COLO668 (cell line): ENCODE measurements around the gene HNF1A.
A peak's percentile ranks its signal among the peaks of the same experiment; 100 is the strongest.

ENCODE experiments used
- DNase-seq: peaks from one replicate; lab custom pipeline; 2025; ENCODE audit not compliant: unreplicated experiment; lab: John Stamatoyannopoulos, UW

Gene HNF1A

DNA sequence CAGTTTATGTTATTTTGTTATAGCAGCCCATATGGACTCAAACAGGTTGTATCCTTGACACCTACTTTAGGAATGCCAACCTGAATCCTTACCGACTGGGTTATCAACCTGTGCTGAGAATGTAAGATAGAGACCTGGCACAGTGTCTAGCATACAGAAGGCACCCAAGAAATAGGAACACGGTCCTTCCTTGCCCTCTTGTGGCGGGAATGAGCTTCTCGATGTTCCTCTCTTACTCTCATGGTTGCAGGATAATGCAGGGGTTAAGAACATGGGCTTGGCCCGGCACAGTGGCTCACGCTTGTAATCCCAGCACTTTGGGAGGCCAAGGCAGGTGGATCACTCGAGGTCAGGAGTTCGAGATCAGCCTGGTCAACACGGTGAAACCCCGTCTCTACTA, 31.4 kb downstream of the HNF1A start:
- peak; percentile 56 for DNase-seq

DNA sequence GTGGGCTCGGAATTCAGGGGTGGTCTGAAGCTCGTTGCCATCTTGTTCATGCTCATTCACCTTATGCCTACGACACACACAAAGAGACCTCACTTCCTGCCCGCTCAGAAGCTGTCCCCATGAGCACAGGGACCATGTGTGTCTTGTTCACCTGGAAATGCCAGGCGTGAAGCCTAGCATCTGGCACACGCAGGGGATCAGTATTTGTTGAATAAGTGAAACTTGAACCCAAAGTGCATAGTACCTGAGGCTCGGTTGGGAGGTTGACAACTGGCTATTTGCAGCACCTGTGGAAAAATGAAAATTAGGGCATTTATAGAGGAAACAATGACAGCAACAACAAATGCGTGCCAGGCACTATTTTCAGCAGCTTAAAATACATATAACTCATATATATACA, 32.5 kb downstream of the HNF1A start:
- DNase-seq: no peak

DNA sequence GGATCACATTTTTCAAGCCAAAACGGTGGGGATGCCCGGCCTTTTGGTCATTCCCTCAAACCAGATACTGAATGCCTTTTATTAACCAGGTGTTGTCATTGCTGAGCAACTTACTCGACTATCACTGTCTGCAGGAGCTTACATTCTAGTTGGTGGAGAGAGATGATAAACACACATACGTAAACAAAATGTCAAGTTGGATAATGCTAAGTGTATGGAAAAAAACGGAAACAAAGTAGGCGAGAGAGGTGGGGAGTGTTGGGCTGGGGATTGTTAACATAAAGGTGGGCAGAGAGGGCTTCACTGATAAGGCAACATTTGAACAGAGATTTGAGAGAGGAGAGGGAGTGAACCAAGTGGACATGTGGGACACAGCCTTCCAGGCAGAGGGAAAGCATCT, 33.5 kb downstream of the HNF1A start:
- no peak for DNase-seq

DNA sequence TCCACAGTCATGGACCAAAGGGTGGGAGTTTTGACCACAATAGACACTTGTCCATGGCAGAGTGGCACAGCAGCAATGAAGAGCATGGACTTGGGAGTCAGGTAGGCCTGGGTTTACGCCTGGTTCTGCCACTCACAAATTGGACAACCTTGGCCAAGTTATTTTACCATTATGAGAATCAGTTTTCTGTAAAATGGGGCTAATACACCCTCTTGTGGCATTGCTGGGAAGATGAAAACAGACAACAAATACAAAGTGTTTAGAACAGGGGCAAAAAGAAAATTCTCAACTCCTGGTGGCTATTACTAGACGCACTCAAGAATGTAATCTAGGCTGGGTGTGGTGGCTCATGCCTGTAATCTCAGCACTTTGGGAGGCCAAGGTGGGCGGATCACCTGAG, 35.4 kb downstream of the HNF1A start:
- no peak for DNase-seq

DNA sequence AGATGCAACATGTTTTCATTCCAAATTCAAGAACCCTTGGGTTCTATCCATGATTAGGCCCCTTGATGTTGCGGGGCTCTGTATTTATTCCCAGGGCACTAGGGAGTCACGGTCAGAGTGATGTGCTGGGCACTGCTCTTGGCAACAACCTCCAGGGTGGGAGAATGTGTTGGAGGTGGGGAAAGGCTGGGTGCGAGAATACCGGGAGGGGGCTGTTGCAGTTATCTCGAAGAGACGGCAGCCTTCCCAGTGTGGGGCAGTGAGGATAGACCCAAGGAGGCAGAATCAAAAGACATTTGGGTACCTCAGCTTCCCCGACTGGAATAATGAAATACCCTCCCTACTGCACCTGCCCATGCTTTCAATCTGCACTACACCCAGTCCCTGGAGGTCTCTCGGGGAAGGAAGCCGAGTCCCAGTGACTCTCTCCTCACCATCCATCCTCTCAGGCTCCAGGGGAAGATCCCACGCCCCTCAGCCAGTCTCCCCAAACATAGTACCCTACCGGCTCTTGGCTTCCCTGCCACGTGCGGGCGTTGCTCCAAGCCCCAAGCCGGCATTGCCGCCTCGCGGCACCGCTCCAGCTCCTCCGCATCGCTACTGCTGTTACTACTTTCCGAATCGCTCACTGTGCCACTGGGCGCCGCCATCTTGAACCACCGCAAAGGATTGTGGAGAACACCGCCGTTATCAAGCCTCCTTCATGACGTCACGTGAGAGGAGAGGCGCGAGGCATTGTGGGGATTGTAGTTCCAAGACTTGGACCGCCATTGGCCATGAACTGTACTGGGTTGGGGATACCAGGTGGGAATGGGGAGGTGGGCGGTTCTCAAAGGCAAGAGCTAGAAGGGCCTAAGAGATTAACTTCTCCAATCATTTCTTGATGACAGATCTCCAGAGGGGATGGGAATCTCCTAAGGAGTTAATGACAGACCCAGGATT, 37.8 kb downstream of the HNF1A start, which contains the start of gene C12orf43:
Gene C12orf43, minus strand, starts transcription at position 663 of the 942 bp plus-strand sequence. Its CDS starts 13 bp downstream, at position 650.
- DNase-seq: peak; percentile 94

DNA sequence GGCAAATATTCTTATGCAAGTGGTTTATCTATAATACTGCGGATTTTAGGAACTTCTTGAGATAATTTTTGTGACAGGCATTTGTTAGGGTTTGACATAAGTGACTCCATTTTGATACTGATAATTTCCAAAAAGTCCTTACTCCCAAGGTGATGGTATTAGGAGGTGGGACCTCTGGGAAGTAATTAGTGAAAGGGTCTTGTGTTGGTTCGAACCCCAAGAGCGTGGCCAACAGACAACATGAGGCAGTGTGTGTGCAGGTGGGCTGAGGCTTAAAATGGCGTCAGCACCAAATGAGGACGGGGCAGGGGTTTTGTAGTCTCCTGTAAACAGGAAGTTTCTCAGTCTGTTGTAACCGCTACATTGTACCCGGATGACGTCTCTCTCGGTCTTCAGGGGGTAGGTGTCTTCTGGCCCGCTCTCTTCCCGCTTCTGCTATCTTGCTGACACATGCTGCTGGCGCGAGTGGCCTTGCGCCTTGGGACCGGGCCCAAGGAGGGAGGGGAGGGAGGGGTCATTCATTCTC, 39.7 kb downstream of the HNF1A start:
- DNase-seq: no peak

DNA sequence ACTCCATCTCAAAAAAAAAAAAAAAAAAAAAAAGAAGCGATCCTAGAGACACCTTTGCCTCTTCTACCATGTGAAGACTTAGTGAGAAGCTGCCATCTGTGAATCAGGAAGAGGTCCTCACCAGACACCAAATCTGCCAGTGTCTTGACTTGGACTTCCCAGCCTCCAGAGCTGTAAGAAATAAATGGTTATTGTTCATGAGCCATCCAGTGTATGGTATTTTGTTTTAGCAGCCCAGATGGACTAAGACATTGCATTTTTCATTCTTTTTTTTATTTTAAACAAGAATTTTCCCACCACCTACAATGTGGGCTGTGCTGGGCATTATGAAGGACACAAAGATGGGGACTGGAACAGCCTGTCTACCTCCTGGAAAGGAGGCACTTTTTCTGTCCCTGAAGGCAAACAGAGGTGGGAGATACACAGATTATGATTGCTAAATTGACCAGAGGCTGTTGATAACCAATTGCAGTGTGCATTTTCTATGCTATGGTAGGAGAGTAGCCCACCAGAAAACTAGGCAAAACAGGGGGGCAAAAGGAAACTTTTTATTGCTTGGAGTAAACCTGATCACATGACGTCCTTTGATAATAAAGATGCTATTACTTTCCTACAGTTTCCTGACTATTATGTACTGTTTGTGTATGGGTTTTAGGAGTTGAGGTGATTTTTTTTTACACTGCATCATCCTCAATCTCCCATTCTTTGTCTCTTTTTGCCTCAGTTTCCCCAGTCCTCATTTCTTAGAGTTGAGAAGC, 40.7 kb downstream of the HNF1A start:
- DNase-seq: no peak

DNA sequence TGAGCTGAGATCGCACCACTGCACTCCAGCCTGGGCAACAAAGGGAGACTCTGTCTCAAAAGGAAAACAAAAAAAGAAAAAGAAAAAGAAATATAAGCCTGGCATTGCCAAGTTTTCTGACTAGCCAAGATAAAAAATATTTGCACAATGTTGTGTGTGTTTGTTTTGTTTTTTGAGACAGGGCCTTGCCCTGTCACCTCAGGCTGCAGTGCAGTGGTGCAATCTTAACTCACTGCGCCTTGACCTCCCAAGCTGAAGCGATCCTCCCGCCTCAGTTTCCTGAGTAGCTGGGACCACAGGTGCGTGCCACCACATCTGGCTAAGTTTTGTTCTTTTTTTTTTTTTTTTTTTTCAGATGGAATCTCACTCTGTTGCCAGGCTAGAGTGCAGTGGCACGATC, 43.4 kb downstream of the HNF1A start:
- DNase-seq: no peak

DNA sequence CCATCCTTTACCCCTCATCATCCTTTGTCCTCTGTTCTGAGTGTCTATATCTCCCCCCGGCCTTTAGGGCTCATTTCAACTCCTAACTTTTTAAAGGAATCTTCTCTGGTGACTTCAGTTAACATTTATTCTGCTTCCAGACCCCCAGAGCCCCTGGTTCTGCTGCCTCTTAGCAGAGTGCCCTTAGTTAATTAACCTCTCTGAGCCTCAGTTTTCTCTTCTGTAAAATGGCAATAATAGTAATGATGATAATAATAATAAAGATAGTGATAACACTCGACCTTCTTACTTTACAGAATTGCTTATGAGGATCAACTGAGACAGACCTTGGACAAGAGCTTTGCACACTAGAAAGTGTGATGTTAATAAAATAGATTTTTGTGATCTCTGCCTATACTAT, 44.4 kb downstream of the HNF1A start:
- no peak for DNase-seq

DNA sequence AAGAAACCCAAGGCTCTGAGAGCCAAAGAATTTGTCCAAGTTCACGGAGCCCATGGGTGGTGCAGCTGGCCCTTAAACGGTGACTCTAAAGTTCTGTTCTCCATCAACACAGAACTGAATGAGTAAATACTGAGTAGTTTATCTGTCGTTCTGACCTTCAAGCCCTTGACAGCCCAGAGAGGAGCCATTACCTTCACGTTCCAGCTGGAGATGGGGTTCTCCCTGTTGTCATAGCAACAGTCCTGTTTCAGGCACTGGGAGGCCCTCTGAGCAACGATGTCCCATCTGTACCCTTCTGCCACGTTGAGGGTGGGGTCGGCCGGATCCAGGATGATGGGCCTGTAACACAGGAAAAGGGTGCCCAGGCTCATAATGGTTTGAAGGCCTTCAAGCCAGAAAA, 45.5 kb downstream of the HNF1A start:
- no peak for DNase-seq

DNA sequence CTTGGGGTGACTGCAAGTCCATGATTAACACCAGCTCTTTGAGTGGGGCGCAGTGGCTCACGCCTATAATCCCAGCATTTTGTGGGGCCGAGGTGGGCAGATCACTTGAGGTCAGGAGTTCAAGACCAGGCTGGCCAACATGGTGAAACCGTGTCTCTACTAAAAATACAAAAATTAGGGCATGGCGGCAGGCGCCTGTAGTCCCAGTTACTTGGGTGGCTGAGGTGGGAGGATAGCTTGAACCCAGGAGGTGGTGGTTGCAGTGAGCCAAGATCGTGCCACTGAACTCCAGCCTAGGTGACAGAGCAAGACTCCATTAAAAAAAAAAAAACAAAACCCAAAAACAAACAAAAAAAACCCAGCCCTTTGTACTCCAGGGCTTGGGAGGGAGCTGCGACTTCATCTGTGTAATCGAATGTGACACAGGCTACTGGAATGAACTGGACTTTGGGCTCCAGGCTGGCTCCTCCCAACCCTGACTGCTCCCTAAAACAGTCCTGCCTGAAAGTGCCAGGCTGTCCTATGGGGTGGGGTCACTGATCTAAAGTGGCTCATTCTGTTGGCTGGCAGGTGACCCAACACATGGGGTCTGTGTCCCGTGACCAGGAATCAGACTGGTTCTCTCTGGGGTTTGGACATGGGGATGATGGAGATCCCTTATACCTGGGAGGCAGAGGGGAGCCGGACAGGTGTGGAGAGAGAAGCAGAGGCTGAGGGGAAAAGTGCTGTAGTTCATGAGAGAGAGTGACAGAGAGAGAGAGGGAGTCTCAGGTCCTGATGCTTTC, 47.3 kb downstream of the HNF1A start:
- no peak for DNase-seq

DNA sequence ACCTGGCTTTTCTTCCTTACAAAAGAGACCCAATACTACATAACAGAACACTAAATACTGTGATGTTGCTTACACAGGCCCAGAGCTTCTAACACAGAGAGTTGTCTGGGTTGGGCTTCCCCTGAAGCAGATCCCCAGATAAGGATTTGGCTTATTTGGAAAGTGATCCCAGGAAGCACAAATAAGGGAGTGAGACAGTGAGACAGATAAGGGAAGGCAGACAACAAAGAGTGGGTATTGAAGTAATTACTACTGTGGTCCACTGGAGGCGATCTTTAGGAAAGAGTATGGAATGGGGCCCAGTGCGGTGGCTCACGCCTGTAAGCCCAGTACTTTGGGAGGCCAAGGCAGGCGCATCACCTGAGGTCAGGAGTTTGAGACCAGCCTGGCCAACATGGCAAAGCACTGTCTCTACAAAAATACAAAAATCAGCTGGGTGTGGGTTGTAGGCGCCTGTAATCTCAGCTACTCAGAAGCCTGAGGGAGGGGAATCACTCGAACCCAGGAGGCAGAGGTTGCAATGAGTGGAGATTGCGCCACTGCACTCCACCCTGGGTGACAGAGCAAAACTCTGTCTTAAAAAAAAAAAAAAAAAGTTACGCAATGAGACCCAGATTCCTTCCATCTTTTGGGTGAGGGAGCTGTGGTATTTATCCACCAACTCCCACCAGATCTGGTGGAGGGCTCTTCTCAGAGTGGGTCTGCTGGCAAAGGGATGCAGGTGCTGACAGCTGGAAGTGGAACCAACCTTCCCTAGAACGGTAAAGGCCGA, 48.1 kb downstream of the HNF1A start:
- DNase-seq: no peak

DNA sequence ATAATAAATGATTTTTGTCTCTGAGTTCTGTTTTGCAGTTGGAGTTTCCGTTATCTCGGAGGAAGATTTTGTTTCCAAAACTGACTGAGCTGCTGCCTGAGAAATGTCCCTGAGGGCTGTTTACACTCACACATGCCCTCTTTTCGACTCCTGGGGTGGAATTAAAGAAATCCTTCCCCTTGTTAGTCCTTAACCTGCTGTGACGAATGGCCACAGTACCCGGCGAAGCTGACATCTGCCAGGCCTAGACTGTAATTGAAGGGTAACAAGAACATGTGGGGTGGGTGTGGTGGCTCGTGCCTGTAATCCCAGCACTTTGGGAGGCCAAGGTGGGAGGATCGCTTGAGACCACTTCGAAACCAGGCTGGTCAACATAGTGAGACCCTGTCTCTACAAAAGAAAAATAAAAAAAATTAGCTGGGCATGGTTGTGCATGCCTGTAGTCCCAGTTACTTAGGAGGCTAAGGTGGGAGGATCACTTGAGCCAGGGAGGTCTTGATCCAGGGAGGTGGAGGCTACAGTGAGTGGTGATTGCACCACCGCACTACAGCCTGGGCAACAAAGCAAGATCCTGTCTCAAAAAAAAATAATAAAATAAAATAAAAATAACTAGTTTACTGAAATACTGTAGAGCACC, 52.4 kb downstream of the HNF1A start:
- DNase-seq: no peak

DNA sequence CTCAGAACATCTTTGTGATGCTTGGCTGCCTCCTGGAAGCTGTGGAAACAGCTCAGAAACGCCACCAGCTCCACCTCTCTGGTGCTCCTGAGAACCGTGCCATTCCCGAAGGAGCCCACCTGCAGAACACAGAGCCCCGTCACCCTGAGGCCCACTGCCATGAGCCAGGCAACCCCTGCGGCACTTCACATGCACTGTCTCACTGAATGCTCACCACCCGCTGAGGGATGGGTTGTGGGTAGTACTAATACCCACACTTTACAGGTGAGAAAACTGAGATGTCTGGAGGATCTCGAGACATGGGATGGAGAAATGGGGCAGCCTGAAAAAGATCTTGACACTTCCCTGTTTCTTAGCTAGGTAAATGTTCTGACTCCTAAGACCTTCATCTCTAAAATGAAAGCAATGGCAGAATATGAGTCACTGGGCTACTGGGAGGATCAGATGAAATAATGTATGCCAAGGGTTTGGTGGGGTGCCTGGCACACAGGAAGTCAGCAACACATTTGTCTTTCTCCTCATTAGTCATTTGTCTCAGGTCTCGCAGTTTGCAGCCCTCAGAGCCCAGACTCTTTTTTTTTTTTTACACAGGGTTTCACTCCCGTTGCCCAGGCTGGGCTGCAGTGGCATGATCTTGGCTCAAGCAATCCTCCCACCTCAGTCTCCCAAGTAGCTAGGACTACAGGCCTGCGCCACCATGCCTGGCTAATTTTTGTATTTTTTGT, 55.4 kb downstream of the HNF1A start:
- DNase-seq: no peak

DNA sequence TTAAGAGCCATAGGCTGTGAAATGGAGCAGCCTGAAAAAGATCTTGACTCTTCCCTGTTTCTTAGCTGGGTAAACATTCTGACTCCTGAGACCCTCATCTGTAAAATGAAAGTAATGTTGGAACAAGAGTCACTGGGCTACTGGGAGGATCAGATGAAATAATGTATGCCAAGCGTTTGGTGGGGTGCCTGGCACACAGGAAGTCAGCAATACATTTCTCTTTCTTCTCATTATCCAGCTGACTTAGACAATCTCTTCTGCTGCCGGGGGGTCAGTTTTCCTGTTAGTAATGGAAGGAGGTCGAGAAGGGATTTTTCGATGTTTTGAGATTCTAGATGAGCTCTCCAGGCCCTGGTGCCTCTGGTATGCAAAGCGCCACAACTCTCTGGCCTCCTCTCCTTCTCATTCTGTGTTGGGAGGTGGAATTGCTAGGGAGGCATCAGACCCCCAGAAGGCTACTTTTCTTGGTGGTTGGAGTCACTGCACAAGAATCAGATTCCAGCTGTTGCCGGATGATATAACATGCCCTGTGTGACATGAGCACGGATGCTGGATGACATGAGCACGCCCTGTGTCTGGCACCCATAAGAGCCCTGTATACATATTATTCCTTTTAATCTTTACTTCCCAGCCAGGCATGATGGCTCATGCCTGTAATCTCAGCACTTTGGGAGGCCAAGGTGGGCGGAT, 56.4 kb downstream of the HNF1A start:
- no peak for DNase-seq

DNA sequence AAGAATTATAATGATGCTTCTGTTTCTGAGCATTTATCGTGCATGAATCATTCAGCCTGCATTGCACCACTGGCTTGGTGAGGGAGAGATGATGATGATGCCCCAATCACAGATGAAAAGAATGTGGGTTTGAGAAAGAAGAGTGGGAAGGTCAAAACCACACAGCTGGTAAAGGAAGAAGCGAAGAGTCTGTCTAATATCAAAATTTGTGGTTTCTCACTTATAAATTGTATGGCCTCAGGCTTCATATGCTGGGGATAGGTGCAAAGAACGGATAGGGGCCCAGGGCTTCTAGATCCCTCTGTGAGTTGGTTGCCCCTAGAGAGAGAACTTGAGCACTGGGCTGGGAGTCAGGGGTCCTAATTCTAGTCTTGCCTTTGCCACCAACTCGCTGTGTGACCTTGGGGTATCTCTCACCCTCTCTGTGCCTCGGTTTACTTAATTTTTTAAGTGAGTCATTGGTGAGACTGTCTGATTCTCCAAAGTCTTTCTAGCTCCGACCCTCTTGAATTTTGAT, 58.5 kb downstream of the HNF1A start:
- no peak for DNase-seq

DNA sequence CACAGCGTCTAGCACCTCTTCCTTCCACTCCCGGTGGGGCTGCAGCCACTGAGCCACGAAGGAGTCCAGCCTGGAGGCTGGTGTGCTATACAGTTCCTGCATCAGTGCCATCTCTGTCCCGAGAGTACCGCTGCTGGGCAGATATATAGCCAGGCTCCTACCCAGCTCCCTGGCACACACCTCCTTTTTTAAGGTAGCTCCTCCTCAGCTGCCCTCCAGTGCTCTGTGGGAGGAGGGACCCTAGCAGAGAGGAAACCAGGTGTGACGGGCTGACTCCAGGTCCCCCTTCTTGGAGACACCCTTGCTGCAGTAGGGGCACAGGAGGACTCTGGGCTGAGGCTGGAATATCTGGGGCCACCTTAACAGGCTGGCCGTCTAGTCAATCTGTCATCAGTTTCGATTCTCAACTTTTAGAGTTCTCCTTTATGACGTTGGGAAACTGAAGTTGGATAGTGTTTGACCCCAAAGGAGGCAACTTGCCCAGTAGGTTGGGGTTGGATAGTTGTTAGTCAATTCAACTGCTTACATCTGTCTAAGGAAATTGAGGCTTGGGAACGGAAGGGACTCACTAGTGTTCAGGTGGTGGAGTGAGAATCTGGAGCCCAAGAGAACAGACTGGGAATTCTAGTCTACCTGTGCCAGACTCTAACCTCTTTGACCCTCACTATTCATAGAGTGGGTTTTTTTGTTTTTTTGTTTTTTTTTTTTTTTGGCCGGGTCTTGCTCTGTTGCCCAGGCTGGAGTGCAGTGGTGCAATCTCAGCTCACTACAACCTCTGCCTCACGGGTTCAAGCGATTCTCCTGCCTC, 60.7 kb downstream of the HNF1A start, which contains the start of gene OASL:
Gene OASL, minus strand, starts transcription at position 386 of the 808 bp plus-strand sequence. Its CDS starts 275 bp downstream, at position 111.
- no peak for DNase-seq
